HepG2 (cell line): Measurements from ENCODE around the gene IPO13. TPM values are rescaled to one million over a fixed set of nuclear protein-coding genes. Genes with fewer than 3 reads are reported as not detected.

Source experiments
- BRCA1 ChIP-seq: sonication (generic); formaldehyde crosslinking; IDR thresholded peaks from 2 replicates; pipeline ENCODE4 v1.4.0; 2020; ENCODE audit warnings: missing genetic modification reagents
- CENPT ChIP-seq: sonication (generic); formaldehyde crosslinking; IDR thresholded peaks from 2 replicates; pipeline ENCODE4 v1.8.0; 2022; ENCODE audit warnings: low read depth, mild to moderate bottlenecking, moderate library complexity, missing genetic modification reagents
- FOXC1 ChIP-seq: sonication (generic); formaldehyde crosslinking; IDR thresholded peaks from 2 replicates; pipeline ENCODE4 v1.8.0; 2022; ENCODE audit warnings: mild to moderate bottlenecking, missing genetic modification reagents, borderline replicate concordance
- MED13 ChIP-seq: sonication (generic); formaldehyde crosslinking; IDR thresholded peaks from 2 replicates; pipeline ENCODE4 v1.5.0; 2020; ENCODE audit warnings: missing genetic modification reagents
- RARA ChIP-seq: IDR thresholded peaks from 2 replicates; pipeline ENCODE4 v1.6.1; 2016; ENCODE audit warnings: missing genetic modification reagents, missing compliant biosample characterization
- RFX1 ChIP-seq: fragments of 450-650 bp; IDR thresholded peaks from 2 replicates; pipeline ENCODE4 v1.6.1; 2017
- RFXANK ChIP-seq: IDR thresholded peaks from 2 replicates; pipeline ENCODE4 v1.6.1; 2016
- RFXAP ChIP-seq: sonication (generic); formaldehyde crosslinking; IDR thresholded peaks from 2 replicates; pipeline ENCODE4 v1.4.0; 2020; ENCODE audit warnings: missing genetic modification reagents, borderline replicate concordance
- SNAPC2 ChIP-seq: sonication (generic); formaldehyde crosslinking; IDR thresholded peaks from 2 replicates; pipeline ENCODE4 v1.8.1; 2022; ENCODE audit warnings: mild to moderate bottlenecking, missing genetic modification reagents
- ZFP90 ChIP-seq: sonication (generic); formaldehyde crosslinking; IDR thresholded peaks from 2 replicates; pipeline ENCODE4 v1.8.0; 2022; ENCODE audit warnings: missing genetic modification reagents, mild to moderate bottlenecking, inconsistent platforms, borderline replicate concordance
- ZNF160 ChIP-seq: sonication (generic); formaldehyde crosslinking; IDR thresholded peaks from 2 replicates; pipeline ENCODE4 v1.8.0; 2022; ENCODE audit warnings: mild to moderate bottlenecking, inconsistent platforms, missing genetic modification reagents
- ZNF343 ChIP-seq: sonication (generic); formaldehyde crosslinking; IDR thresholded peaks from 2 replicates; pipeline ENCODE4 v1.4.0; 2020; ENCODE audit warnings: mild to moderate bottlenecking, missing genetic modification reagents
- ZNF607 ChIP-seq: sonication (generic); formaldehyde crosslinking; IDR thresholded peaks from 2 replicates; pipeline ENCODE4 v1.5.1; 2020; ENCODE audit warnings: missing genetic modification reagents, mild to moderate bottlenecking, borderline replicate concordance
- polyA plus RNA-seq, 8 experiments: library from polyadenylated mRNA; depleted of rRNA in 3 of 8; stranded (reverse) in 7 of 8; unstranded in 1 of 8; fragments of >200 nt; fragmentation: Illumina TruSeq in 4 of 8; extraction: Trizol in 4 of 8; gene quantifications; 2 replicates each; pipeline versions ENCODE4 v1.2.1 to v1.2.3, GENCODE V29; 2011 to 2016; ENCODE audit warnings: low read depth in 4 of 8, missing spikeins in 1 of 8, mixed read lengths in 1 of 8; ENCODE audit not compliant: insufficient read depth in 1 of 8
- total RNA-seq, 5 experiments: library from RNA; depleted of rRNA; stranded (reverse); fragments of >200 nt; fragmentation: Illumina TruSeq; extraction: Trizol; gene quantifications; 2 replicates each; pipeline ENCODE4 v1.2.3, GENCODE V29; 2016; ENCODE audit warnings: low read depth in 1 of 5
- TF ChIP-seq, protein P1 (sequence below): sonication (generic); formaldehyde crosslinking; IDR thresholded peaks from one replicate; pipeline ENCODE4 v1.5.1; 2020; ENCODE audit warnings: mild to moderate bottlenecking, missing genetic modification reagents; ENCODE audit errors: not compliant biosample characterization
- TF ChIP-seq, protein P2 (sequence below): sonication (generic); formaldehyde crosslinking; IDR thresholded peaks from 2 replicates; pipeline ENCODE4 v1.8.1; 2023; ENCODE audit warnings: mild to moderate bottlenecking, moderate library complexity, missing genetic modification reagents
- TF ChIP-seq, protein P3 (sequence below): sonication (generic); formaldehyde crosslinking; IDR thresholded peaks from 2 replicates; pipeline ENCODE4 v1.4.0; 2020; ENCODE audit warnings: missing genetic modification reagents
- TF ChIP-seq, protein P4 (sequence below): sonication (generic); formaldehyde crosslinking; IDR thresholded peaks from 2 replicates; pipeline ENCODE4 v1.4.0; 2020; ENCODE audit warnings: missing genetic modification reagents

The IPO13 gene
- total and polyA plus RNA-seq, 2 of the 13 experiments (the other 11 are each of a cell fraction or from before 2014, with no cell fraction given), result 12.9 to 15.6 TPM

DNA sequence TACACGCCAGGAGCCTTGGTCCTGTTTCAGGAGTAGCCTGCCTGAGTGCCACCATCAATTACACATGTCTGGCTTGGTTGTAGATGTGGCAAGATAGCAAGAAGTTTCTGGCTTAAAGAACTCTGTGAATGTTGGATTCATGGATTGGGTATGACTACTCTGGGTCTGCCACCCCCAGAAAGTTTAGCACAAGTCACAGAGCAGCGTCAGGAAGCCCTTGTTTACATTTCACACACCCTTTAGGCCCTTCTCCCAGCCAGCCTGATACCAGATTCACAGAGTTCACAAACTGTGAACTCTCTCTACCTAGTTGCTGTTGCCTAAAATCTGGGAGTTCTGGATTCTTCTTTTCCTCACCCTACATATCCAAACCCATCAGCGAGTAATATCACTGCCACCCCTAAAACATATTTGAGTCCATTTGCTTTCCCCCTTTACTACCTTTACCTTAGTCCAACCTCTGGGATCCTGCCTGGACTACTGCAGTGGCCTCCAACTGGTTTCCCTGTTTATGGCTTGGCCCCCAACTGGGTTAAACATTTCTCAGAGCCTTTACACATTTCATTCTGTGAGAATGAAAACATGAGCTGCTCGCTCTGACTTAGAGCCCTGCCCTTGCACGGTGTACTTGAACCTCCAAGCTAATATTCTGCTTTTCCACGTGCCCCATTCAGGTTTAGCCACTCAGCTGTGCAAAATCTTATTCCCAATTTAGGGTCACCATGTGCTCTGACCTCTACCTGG is 40.6 kb downstream of the IPO13 start (continued):
- TF ChIP-seq, protein P1, sequence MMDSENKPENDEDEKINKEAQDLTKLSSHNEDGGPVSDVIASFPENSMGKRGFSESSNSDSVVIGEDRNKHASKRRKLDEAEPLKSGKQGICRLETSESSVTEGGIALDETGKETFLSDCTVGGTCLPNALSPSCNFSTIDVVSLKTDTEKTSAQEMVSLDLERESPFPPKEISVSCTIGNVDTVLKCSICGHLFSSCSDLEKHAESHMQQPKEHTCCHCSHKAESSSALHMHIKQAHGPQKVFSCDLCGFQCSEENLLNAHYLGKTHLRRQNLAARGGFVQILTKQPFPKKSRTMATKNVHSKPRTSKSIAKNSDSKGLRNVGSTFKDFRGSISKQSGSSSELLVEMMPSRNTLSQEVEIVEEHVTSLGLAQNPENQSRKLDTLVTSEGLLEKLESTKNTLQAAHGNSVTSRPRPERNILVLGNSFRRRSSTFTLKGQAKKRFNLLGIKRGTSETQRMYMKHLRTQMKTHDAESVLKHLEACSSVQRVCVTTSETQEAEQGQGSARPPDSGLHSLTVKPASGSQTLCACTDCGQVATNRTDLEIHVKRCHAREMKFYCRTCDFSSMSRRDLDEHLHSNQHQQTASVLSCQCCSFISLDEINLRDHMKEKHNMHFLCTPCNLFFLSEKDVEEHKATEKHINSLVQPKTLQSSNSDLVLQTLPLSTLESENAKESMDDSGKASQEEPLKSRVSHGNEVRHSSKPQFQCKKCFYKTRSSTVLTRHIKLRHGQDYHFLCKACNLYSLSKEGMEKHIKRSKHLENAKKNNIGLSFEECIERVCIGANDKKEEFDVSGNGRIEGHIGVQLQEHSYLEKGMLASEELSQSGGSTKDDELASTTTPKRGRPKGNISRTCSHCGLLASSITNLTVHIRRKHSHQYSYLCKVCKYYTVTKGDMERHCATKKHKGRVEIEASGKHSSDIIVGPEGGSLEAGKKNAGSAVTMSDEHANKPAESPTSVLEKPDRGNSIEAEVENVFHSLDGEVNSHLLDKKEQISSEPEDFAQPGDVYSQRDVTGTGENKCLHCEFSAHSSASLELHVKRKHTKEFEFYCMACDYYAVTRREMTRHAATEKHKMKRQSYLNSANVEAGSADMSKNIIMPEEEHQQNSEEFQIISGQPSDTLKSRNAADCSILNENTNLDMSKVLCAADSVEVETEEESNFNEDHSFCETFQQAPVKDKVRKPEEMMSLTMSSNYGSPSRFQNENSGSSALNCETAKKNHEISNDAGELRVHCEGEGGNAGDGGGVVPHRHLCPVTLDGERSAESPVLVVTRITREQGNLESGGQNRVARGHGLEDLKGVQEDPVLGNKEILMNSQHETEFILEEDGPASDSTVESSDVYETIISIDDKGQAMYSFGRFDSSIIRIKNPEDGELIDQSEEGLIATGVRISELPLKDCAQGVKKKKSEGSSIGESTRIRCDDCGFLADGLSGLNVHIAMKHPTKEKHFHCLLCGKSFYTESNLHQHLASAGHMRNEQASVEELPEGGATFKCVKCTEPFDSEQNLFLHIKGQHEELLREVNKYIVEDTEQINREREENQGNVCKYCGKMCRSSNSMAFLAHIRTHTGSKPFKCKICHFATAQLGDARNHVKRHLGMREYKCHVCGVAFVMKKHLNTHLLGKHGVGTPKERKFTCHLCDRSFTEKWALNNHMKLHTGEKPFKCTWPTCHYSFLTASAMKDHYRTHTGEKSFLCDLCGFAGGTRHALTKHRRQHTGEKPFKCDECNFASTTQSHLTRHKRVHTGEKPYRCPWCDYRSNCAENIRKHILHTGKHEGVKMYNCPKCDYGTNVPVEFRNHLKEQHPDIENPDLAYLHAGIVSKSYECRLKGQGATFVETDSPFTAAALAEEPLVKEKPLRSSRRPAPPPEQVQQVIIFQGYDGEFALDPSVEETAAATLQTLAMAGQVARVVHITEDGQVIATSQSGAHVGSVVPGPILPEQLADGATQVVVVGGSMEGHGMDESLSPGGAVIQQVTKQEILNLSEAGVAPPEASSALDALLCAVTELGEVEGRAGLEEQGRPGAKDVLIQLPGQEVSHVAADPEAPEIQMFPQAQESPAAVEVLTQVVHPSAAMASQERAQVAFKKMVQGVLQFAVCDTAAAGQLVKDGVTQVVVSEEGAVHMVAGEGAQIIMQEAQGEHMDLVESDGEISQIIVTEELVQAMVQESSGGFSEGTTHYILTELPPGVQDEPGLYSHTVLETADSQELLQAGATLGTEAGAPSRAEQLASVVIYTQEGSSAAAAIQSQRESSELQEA (CRISPR knock-in tag), result no peak
- TF ChIP-seq, protein P2, sequence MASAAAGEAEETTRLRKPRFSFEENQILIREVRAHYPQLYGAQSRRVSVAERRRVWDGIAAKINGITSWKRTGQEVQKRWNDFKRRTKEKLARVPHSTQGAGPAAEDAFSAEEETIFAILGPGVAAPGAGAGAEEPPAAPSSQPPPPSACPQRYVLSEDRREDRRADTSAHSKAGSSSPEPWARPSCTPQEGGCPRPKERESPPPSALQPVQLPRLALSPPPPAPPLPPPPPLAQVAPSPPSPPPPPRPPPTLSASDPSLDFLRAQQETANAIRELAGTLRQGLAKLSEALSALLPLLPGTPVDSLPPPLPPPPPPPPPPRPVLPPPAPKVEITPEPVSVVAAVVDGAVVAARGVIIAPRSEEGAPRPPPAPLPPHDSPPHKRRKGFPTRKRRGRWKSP, result peak; percentile 50; the same call in 1 of the 2 replicates
- TF ChIP-seq ZFP90 (no peak), CENPT (no peak), SNAPC2 (CRISPR knock-in tag) (no peak), BRCA1 (no peak), RFX1 (no peak), ZNF607 (CRISPR knock-in tag) (0 out of 2 replicates have a peak, but pooled peaks have one; percentile 42), ZNF160 (CRISPR knock-in tag) (no peak), MED13 (CRISPR knock-in tag) (no peak), ZNF343 (CRISPR knock-in tag) (no peak), RARA (CRISPR knock-in tag) (no peak; the same call in 1 of the 2 replicates), RFXAP (CRISPR knock-in tag) (no peak), FOXC1 (CRISPR knock-in tag) (no peak; the same call in 1 of the 2 replicates), RFXANK (CRISPR knock-in tag) (no peak)
- TF ChIP-seq, protein P3, sequence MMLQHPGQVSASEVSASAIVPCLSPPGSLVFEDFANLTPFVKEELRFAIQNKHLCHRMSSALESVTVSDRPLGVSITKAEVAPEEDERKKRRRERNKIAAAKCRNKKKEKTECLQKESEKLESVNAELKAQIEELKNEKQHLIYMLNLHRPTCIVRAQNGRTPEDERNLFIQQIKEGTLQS (CRISPR knock-in tag), result no peak
- TF ChIP-seq, protein P4, sequence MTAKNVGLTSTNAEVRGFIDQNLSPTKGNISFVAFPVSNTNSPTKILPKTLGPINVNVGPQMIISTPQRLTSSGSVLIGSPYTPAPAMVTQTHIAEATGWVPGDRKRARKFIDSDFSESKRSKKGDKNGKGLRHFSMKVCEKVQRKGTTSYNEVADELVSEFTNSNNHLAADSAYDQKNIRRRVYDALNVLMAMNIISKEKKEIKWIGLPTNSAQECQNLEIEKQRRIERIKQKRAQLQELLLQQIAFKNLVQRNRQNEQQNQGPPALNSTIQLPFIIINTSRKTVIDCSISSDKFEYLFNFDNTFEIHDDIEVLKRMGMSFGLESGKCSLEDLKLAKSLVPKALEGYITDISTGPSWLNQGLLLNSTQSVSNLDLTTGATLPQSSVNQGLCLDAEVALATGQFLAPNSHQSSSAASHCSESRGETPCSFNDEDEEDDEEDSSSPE (CRISPR knock-in tag), result no peak
